GM12874 (cell line): Measurements from ENCODE around the gene ID4.

Source experiments
- TF ChIP-seq, protein P1 (sequence below): IDR thresholded peaks from 2 replicates; pipeline ENCODE4 v1.5.1; 2011; ENCODE audit warnings: low read depth, mild to moderate bottlenecking, control low read depth, low read length, moderate library complexity; ENCODE audit not compliant: insufficient read depth

Gene ID4

DNA sequence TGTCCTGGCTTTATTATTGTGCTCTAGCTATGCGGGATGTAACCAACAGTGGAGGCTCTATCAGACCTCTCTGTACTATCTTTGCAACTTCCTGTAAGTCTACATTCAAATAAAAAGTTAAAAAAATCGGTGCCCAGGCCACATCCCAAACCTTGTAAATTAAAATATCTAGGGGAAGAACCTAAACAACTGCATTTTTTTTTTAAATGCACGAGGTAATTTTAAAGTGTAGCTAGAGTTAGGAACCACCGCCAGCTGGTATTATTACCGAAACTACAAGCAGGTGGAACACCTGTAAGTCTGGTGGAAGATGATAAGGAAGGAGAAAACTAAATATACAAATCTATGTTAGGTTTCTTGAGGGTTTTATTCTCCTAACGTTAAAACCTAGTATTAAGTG, 34.5 kb upstream of the ID4 start:
- TF ChIP-seq, protein P1, sequence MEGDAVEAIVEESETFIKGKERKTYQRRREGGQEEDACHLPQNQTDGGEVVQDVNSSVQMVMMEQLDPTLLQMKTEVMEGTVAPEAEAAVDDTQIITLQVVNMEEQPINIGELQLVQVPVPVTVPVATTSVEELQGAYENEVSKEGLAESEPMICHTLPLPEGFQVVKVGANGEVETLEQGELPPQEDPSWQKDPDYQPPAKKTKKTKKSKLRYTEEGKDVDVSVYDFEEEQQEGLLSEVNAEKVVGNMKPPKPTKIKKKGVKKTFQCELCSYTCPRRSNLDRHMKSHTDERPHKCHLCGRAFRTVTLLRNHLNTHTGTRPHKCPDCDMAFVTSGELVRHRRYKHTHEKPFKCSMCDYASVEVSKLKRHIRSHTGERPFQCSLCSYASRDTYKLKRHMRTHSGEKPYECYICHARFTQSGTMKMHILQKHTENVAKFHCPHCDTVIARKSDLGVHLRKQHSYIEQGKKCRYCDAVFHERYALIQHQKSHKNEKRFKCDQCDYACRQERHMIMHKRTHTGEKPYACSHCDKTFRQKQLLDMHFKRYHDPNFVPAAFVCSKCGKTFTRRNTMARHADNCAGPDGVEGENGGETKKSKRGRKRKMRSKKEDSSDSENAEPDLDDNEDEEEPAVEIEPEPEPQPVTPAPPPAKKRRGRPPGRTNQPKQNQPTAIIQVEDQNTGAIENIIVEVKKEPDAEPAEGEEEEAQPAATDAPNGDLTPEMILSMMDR = no peak

DNA sequence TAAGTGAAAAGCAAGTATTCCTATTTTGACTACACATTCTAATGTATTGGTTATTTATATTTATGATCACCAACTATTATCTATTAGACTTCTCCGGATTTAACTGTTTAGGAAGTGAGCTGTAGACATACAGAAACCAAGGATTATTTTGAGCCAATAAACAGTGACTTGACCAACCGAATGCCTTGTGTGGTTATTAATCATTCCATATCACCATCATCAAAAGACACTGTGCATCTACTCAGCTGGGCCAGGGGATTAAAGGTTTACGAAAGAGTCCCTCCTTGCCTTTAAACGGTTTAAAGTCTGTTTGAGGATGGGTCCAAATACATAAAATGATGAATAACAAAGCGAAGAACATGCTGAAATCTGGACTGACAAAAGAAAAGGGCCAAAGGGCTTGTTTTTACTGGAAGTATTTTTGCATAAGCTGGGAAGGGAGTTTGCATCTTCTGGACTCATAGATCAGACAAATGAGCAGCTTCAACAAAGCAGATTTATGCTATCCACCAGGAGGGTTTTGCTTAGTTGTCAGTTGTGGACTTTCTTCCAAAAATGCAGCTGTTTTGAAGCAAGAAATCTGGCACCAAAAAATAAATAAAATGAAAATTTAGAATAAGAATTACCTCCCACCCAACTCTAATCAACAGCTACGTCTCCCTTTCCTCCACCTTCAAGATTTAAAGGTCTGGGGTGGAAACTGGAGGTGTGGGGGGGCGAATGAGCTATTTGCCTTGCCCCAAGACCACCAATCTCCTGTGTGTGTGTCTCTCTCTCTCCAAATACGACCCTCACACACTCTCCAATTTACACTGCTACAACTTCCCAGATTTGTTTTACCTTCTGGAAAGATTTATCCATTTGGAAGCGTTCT, 33.6 kb upstream of the ID4 start:
- TF ChIP-seq, protein P1 = no peak

GRCh38 chr6:19804205-19805128, 32.7 kb upstream of the ID4 start:
- TF ChIP-seq, protein P1 = no peak

GRCh38 chr6:19805129-19805481, 32.1 kb upstream of the ID4 start:
- TF ChIP-seq, protein P1 = no peak

GRCh38 chr6:19806971-19807396, 30.2 kb upstream of the ID4 start:
- TF ChIP-seq, protein P1 = no peak

DNA sequence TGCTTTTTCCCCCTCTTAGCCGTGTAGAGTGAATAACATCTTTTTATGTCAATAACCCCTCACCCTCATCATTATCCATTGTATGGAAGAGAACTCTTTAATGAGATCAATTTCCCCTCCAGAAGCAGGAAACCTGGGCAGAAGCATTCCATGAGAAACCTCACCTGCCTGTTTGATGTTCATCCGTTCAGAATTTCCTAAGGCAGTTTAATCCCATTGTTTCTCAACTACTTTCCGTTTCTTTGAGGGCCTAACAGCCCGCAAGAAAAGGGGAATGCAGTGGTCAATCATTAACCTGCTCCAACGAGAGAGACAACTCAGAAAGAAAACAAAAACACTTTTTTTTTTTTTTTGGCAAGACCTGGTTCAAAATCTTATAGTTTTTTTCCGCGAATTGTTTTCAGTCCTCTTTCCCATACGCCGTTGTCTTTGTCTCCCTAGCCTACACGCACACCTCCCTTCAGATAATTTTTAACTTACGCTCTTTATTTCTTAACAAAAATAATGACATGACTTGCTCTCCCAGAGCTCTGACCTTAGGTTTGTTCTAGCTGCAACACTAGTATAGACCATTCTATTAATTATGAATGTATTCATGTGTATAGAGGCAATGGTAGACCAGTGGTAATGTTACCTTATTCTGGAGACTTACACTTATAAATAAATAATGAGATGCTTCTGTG, 25.6 kb upstream of the ID4 start:
- TF ChIP-seq, protein P1 = no peak
